Epithelial cell of proximal tubule (primary cell): ENCODE results near the gene LACRT. TPM values are rescaled to one million over a fixed set of nuclear protein-coding genes. Genes with fewer than 3 reads are reported as not detected.

Source experiments
- DNase-seq: peaks from one replicate; pipeline ENCODE4 v3.0.0-alpha.2; 2011; ENCODE audit warnings: low read depth
- H3K4me3 ChIP-seq: 2 replicates; pipeline ENCODE4 v1.5.1; 2011; ENCODE audit warnings: low read depth, mild to moderate bottlenecking, low read length
- total RNA-seq: library from RNA; depleted of rRNA; stranded (reverse); fragments of >200 nt; gene quantifications from 2 replicates; pipeline ENCODE4 v1.2.3, GENCODE V29; 2015
- TF ChIP-seq, protein P1 (sequence below): conservative IDR thresholded peaks from 2 replicates; pipeline ENCODE4 v1.5.1; 2012; ENCODE audit warnings: low read depth, mild to moderate bottlenecking, low read length

The LACRT gene
- total RNA-seq, 1 donor from 2014 or later: not detected

DNA sequence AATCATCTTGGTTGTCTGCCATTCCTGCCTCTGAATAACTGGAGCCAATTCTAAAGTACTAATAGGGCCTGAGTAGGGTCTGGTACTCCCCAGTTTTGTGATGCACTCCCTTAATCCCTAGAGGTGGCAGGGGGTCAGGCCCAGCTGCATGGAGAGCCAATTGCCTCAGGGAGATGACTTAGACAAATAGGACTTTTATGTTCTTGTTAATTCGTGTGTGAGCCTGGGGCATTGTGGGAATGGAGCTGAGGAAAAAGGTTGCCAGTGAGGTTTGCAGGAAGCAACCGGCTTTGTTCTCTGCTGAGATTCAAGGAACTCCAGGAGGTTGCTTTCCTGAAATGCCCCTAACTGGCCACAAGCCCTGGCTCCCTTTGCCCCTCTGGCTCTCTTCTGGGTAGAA is 20.2 kb upstream of the LACRT start:
- TF ChIP-seq, protein P1, sequence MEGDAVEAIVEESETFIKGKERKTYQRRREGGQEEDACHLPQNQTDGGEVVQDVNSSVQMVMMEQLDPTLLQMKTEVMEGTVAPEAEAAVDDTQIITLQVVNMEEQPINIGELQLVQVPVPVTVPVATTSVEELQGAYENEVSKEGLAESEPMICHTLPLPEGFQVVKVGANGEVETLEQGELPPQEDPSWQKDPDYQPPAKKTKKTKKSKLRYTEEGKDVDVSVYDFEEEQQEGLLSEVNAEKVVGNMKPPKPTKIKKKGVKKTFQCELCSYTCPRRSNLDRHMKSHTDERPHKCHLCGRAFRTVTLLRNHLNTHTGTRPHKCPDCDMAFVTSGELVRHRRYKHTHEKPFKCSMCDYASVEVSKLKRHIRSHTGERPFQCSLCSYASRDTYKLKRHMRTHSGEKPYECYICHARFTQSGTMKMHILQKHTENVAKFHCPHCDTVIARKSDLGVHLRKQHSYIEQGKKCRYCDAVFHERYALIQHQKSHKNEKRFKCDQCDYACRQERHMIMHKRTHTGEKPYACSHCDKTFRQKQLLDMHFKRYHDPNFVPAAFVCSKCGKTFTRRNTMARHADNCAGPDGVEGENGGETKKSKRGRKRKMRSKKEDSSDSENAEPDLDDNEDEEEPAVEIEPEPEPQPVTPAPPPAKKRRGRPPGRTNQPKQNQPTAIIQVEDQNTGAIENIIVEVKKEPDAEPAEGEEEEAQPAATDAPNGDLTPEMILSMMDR: no peak
- DNase-seq: no peak
- no peak overlapping the region for H3K4me3 ChIP-seq

DNA sequence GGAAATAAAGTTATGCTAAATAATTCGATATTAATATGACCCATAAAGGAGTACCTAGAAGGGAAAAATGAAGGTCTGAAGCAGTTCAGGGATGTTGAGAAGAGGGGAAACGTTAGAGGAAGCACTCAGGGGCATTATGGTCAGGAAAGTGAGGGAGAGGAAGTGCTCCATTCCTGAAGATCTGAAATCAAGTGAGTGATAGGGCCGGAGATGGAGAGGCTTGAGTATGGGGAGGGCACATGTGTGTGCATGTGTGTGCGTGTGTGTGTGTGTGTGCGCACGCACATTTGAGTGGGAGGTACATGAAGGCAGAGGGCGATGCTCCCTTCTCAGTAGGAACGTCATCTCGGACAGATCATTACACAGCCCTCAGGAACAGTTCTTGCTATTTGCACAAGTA is 18.3 kb upstream of the LACRT start:
- TF ChIP-seq, protein P1: no peak
- H3K4me3 ChIP-seq: no peak overlapping the region
- DNase-seq: no peak

DNA sequence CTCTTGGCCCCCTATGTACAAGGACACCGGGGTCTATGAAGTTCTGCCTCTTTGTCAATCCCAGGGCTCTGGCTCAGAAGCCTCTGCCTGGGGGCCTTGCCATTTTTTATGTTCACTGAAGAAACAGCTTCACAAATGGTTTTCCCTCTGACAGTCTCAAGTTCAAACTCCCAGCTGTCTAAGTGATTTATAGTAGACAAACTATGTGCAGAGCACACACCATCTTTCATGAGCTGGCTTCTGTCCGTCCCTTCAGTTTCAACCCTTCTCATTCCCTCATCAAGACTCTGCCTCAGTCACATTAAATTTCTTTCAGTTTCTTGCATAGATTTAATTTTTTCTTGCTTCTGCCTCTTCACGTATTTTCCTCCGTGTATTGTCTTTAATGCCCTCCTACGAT is 16.2 kb upstream of the LACRT start:
- TF ChIP-seq, protein P1: no peak
- DNase-seq: no peak
- no peak overlapping the region for H3K4me3 ChIP-seq

- TF ChIP-seq, protein P1: no peak
- DNase-seq: no peak
- no peak overlapping the region for H3K4me3 ChIP-seq
Measured at GRCh38 chr12:54650409-54650808, 15.7 kb upstream of the LACRT start.

DNA sequence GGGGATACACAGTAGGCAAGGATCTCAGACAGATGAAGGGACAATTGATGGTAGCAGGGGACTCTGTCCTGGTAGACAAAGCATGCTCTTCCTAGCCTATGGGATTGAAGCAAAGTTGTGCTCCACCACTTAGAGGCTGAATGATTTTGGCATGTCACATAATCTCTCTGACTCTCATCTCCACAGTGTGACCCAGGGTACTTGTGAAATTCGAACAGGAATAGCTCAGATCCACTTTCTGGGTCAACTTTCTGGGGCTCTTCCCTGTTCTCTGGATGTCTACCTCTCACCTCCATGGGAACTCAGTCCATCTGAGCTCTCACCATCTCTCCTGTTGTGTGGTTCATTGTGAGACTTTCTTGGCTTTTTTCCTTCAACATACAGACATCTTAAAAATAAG is 15.1 kb upstream of the LACRT start:
- H3K4me3 ChIP-seq: no peak overlapping the region
- TF ChIP-seq, protein P1: no peak

DNA sequence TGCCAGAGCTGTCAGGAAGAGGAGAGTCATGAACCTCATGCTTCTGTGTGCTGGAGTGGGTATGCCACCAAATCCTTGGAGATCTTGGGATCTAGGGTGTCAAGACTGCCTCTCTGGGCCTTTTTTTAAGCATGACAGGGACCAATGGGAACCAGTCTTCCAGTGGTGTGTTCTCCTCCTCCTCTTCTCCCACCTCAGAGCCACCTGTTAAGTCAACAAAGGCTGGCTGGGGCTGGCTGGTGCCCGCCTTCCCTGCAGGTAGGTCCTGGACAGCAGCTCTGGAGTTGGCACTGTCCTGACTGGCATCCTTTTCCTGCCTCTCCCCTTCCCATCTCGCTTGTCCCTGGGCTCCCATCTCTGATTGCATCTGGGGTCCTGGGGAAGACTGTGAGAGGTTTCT is 13.6 kb upstream of the LACRT start, which contains the start of gene DCD:
Gene DCD (minus strand): TSS at position 101 of the 400 bp plus-strand sequence. CDS start 62 bp downstream, at position 39.
- H3K4me3 ChIP-seq: no peak within 1 kb of the TSS
- TF ChIP-seq, protein P1: no peak
- DNase-seq: no peak

More for the DNA sequence above, 15.1 kb upstream of the LACRT start:
- DNase-seq: no peak

DNA sequence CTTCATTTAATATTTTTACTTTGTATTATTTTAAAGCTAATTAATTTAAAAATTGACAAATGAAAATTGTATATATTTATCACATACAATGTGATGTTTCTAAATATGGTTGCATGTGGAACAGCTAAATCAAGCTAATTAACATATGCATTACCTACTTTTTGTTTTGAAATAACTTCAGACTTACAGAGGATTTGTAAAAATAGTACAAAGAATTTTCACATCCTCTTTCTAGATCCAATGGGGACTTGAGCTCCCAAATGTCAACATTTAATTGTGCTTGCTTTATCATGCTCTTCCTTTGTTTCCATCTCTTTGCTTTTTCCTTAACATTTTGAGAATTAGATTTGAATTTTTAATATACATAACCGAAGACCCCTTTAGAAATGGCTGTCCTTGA is 6.9 kb upstream of the LACRT start:
- DNase-seq: no peak
- H3K4me3 ChIP-seq: no peak overlapping the region
- TF ChIP-seq, protein P1: no peak
